Measurements from ENCODE around the gene DMTF1. TPM values are rescaled to one million over a fixed set of nuclear protein-coding genes. Genes with fewer than 3 reads are reported as not detected.

Gene DMTF1
- polyA plus RNA-seq, 3 donors, result 4.9 to 108 (median 8.3) TPM

DNA sequence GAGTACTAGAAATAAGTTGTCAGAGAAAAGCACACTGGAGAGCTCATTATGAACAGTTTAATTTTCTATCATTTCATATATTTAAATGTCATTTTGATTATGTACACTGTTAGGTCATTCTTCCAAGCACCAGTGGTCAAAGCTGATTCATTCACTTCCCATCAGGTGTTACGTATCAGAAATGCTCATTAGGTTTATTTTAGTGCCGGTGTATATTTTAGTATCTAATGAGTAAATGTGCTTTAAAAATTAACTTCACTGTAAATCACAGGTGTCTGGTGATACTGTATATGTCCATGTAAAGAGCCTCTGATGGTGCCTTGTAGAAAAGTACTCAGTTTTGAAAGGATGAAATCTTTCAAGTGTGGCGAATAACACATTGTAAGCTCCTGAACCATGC, 3.5 kb downstream of the DMTF1 start:
- Mint-ChIP-seq H3K27me3 (ENCODE audit: low read depth in 3 of 3) (peaks cover 0 to 2% (median 0%) of the 10 kb centered on the region in 3 donors), H3K4me3 (no peak overlapping the region), H3K4me1 (peaks cover 36% of the 10 kb centered on the region), H3K27ac (no peak overlapping the region), H3K9me3 (no peaks in the 10 kb centered on the region), H3K36me3 (peaks cover 8 to 12% of the 10 kb centered on the region in 2 donors)
- TF ChIP-seq, protein P1, sequence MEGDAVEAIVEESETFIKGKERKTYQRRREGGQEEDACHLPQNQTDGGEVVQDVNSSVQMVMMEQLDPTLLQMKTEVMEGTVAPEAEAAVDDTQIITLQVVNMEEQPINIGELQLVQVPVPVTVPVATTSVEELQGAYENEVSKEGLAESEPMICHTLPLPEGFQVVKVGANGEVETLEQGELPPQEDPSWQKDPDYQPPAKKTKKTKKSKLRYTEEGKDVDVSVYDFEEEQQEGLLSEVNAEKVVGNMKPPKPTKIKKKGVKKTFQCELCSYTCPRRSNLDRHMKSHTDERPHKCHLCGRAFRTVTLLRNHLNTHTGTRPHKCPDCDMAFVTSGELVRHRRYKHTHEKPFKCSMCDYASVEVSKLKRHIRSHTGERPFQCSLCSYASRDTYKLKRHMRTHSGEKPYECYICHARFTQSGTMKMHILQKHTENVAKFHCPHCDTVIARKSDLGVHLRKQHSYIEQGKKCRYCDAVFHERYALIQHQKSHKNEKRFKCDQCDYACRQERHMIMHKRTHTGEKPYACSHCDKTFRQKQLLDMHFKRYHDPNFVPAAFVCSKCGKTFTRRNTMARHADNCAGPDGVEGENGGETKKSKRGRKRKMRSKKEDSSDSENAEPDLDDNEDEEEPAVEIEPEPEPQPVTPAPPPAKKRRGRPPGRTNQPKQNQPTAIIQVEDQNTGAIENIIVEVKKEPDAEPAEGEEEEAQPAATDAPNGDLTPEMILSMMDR (IDR thresholded peaks at IDR 0.05), result no peak
- peaks cover 17 to 27% of the 10 kb centered on the region in 2 donors for H3K4me1 ChIP-seq (ENCODE audit: control insufficient read depth in 1 of 2, insufficient read depth in 2 of 2, low read length in 2 of 2)
- intact Hi-C loops (cut with micrococcal nuclease), result loop anchor here (10.0 kb wide), 2 partner anchors 59 to 719 kb away; partner anchors contain the start of genes TMEM243 (in 2 of the 2), DBF4 (in 1 of the 2) and SLC25A40 (in 1 of the 2)
- DNase-seq, result no peak
- H3K9ac ChIP-seq (ENCODE audit: insufficient read depth, low read length, poor library complexity, severe bottlenecking), result no peak overlapping the region
- H3K9me3 ChIP-seq (replicated peaks in 1 of 2; ENCODE audit: control insufficient read depth in 1 of 2, insufficient read depth in 1 of 2, low read length in 2 of 2), result no peaks in the 10 kb centered on the region
- H3K4me3 ChIP-seq (replicated peaks in 1 of 3; ENCODE audit: low read depth in 2 of 3, low read length in 3 of 3), result no peak overlapping the region
- H3K27me3 ChIP-seq (ENCODE audit: control insufficient read depth in 2 of 2, insufficient read depth in 2 of 2, low read length in 2 of 2), result no peaks in the 10 kb centered on the region
- no CpG with 5 or more reads among the region's 3 CpGs for WGBS (ENCODE audit: insufficient coverage)
- H4K20me1 ChIP-seq (ENCODE audit: insufficient read depth, low read length), result peaks cover 64% of the 10 kb centered on the region
- H3K79me2 ChIP-seq (ENCODE audit: insufficient read depth, low read length), result peaks cover 80% of the 10 kb centered on the region
- no peak overlapping the region for H3K27ac ChIP-seq (ENCODE audit: low read depth in 1 of 2, low read length in 2 of 2)
- peaks cover 2 to 24% of the 10 kb centered on the region in 2 donors for H3K36me3 ChIP-seq (replicated peaks in 1 of 2; ENCODE audit: control insufficient read depth in 1 of 2, insufficient read depth in 2 of 2, low read length in 2 of 2)
- H3K4me2 ChIP-seq (replicated peaks; ENCODE audit: extremely low read depth, low read length, poor library complexity, severe bottlenecking), result no peak overlapping the region
- no peak overlapping the region for H2AFZ ChIP-seq (ENCODE audit: insufficient read depth, low read depth, low read length, poor library complexity, severe bottlenecking)

DNA sequence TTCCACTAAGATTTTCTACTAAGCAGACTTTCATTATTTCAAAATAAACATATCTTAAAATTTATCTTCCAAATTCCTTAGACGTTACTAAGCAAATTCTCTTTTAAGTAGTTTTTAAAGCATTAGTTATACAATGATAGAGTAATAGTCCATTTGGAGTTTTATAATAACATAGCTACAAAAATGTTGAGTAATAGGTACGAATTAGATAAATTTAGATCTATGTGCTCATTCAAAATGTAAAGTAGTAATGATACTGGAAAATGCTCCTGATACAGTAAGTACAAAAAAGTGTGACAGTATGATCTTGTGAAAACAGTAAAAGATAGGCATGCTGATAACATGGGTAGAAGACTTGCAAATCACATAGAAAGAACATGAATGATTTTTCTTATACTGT, 4.5 kb downstream of the DMTF1 start:
- H3K4me1 Mint-ChIP-seq, result peaks cover 33% of the 10 kb centered on the region
- no peak for DNase-seq
- no peak overlapping the region for H3K9ac ChIP-seq (ENCODE audit: insufficient read depth, low read length, poor library complexity, severe bottlenecking)
- H3K4me2 ChIP-seq (replicated peaks; ENCODE audit: extremely low read depth, low read length, poor library complexity, severe bottlenecking), result no peak overlapping the region
- TF ChIP-seq, protein P1 (IDR thresholded peaks at IDR 0.05), result no peak
- H3K27ac Mint-ChIP-seq, result no peak overlapping the region
- peaks cover 8 to 12% of the 10 kb centered on the region in 2 donors for H3K36me3 Mint-ChIP-seq
- peaks cover 0 to 2% (median 0%) of the 10 kb centered on the region in 3 donors for H3K27me3 Mint-ChIP-seq (ENCODE audit: low read depth in 3 of 3)
- intact Hi-C loops (cut with micrococcal nuclease), result loop anchor here (10.0 kb wide), 2 partner anchors 58 to 718 kb away; partner anchors contain the start of genes TMEM243 (in 2 of the 2), DBF4 (in 1 of the 2) and SLC25A40 (in 1 of the 2)
- H3K79me2 ChIP-seq (ENCODE audit: insufficient read depth, low read length), result peaks cover 88% of the 10 kb centered on the region
- H3K4me3 ChIP-seq (replicated peaks in 1 of 3; ENCODE audit: low read depth in 2 of 3, low read length in 3 of 3), result no peak overlapping the region
- no peaks in the 10 kb centered on the region for H3K9me3 ChIP-seq (replicated peaks in 1 of 2; ENCODE audit: control insufficient read depth in 1 of 2, insufficient read depth in 1 of 2, low read length in 2 of 2)
- peaks cover 2 to 29% of the 10 kb centered on the region in 2 donors for H3K36me3 ChIP-seq (replicated peaks in 1 of 2; ENCODE audit: control insufficient read depth in 1 of 2, insufficient read depth in 2 of 2, low read length in 2 of 2)
- peaks cover 13 to 23% of the 10 kb centered on the region in 2 donors for H3K4me1 ChIP-seq (ENCODE audit: control insufficient read depth in 1 of 2, insufficient read depth in 2 of 2, low read length in 2 of 2)
- peak overlapping the region in 1 of 2 donors; percentile 46 for H3K27ac ChIP-seq (ENCODE audit: low read depth in 1 of 2, low read length in 2 of 2)
- H2AFZ ChIP-seq (ENCODE audit: insufficient read depth, low read depth, low read length, poor library complexity, severe bottlenecking), result no peak overlapping the region
- no peaks in the 10 kb centered on the region for H3K27me3 ChIP-seq (ENCODE audit: control insufficient read depth in 2 of 2, insufficient read depth in 2 of 2, low read length in 2 of 2)
- no CpG with 5 or more reads among the region's 2 CpGs for WGBS (ENCODE audit: insufficient coverage)
- H3K9me3 Mint-ChIP-seq, result no peaks in the 10 kb centered on the region
- H4K20me1 ChIP-seq (ENCODE audit: insufficient read depth, low read length), result peaks cover 71% of the 10 kb centered on the region
- H3K4me3 Mint-ChIP-seq, result no peak overlapping the region

All from CD14-positive monocyte (primary cell).